Activated T-cell treated with anti-CD3 and anti-CD28 coated beads for 24 hours (primary cell): ENCODE results near the gene NRXN3.

Source experiments
- DNase-seq: peaks from one replicate; pipeline ENCODE4 v3.0.0-alpha.2; 2020; ENCODE audit warnings: low read depth

Gene NRXN3

GRCh38 chr14:79354336-79354735 is 1184.2 kb downstream of the NRXN3 start:
- no peak for DNase-seq

- no peak for DNase-seq
These were observed 1185.9 kb downstream of the NRXN3 start for GRCh38 chr14:79356040-79356439.

- DNase-seq, result no peak
These were observed 1187.1 kb downstream of the NRXN3 start for GRCh38 chr14:79357307-79357706.

DNA sequence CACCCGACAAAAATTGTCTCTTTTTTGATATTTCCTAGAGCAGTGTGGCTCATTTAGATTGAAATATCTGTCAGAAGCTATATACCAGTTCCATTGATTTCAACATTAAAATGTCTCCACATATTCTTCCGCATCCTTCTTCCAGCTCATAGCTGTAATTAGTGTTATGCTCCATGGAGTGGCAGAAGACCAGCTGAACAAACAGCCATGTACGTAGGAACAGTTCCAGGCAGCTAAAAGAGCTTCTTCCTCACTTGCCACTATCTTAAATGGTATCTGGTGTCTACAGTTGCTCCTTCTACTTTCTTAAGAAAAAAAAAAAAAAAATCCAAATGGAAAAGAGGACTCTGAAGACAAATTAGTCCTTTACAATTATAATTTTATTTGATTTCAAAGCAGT is 1193.1 kb downstream of the NRXN3 start:
- DNase-seq, result no peak

- no peak for DNase-seq
These were observed 1199.5 kb downstream of the NRXN3 start for GRCh38 chr14:79369359-79370332.

GRCh38 chr14:79370969-79371368 is 1200.8 kb downstream of the NRXN3 start:
- DNase-seq, result no peak

GRCh38 chr14:79373451-79373850 is 1203.3 kb downstream of the NRXN3 start:
- DNase-seq, result no peak

DNA sequence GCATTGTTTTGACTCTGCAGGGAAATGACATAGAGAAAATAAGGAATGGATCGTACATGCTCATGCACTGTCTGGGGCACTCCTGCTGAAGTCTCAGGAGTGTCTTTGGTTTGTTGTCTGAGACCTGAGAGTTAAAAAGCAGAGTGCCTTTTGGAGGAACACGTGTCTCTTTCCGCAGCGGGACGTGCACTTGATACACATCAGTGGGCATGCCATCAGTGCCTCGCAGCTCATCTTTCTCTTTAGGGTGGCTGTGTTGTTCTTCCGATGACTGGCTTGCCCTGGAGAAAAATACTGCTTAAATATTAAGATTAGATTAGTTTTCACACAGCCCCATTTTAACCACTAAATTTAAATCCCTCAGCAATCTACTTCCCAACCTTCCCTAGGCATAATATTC is 1205.2 kb downstream of the NRXN3 start:
- DNase-seq, result no peak

- DNase-seq, result no peak
These were observed 1206.4 kb downstream of the NRXN3 start for GRCh38 chr14:79376557-79376956.

GRCh38 chr14:79378020-79378419 is 1207.8 kb downstream of the NRXN3 start:
- no peak for DNase-seq

DNA sequence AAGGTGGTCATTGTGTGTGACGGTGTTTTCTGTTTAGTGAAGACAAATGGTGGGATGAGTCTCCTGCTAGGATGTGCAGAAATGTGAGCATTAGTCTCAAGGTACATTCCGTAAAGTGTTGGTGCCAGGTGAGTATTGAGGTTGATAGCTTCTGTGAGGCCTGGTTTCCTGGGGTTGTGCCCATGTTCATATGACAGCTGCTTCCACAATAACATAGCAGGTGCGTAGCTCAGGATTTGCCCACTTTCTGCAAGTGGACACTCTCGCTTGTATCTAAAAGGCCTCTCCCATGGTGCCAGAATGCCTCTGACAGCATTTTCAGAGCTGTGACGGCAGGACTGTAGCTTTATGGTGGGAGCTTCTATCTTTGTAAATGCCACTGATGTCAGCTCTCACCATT is 1209.1 kb downstream of the NRXN3 start:
- no peak for DNase-seq

DNA sequence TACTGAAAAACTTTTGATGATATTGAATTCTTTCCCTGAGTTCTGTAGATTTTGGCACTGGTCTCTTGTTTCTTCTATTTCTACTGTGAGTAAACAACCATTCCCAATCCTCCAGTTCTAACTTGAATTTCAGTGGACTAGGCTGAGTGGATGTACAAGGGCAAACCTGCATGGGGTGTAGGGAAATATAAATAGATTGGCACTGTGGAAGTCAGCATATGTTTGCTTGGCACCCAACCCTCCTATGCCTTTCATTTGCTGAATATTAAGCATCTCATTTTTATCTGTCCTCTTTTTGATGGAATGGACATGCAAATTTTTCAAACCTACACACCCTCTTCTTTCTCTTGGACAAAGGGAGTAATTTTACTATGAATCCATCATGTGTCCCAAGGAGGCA is 1212.9 kb downstream of the NRXN3 start:
- no peak for DNase-seq

DNA sequence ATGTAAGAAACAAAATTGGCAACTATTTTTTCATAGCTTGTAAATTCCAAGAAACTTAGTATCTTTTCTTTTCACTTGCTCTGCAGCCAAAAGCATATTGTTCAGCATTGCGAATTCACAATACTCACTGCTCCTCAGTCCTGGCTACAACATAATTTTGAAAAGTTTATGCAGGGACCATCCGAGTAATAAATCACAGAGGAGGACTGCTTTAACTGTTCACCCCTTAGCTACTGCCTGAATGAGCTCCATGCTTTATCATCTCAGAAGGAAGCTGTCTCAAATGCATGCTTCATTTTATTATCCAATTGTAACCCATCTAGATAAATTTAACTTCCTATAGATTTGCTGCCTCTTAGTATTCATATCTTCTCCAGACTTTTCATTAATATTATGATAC is 1213.3 kb downstream of the NRXN3 start:
- no peak for DNase-seq

DNA sequence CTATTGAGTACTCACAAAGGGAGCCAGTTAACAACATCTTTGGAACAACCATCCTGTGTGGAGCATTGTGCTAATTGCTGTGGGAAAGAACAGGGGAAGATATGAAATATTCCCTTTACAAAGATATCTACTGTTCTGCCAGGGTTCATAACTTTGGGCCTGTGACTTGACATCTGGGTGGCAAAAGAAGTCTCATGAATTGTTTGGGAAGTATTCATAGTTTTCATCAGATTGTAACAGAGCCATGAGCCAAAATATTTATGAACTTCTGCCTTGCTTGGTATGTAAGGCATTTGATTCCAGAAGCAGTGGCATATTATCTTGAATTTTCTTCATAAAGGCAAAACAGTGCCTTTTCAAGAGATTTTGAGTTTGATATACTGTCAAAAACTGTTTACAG is 1224.9 kb downstream of the NRXN3 start:
- DNase-seq, result no peak

- DNase-seq, result no peak
These were observed 1234.8 kb downstream of the NRXN3 start for GRCh38 chr14:79404874-79405511.

DNA sequence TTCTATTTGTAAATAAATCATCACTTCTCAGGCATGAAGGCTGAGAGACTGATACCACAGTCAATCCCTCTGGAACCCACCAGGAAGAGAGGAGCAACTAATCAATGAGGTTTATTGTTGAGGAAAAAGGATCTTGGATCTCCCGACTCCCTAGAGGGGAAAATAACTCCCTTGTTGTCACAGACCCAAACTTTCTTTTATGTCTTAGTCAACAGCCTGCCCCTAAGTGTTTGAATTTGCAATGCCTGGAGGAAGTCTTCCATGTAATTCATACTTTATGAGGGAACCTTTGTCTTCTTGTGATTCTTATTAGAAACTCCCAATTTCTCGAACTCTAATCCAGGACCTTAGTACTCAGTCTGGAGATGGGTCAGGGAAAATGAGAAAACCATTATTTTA is 1235.3 kb downstream of the NRXN3 start:
- no peak for DNase-seq

- no peak for DNase-seq
These were observed 1237.4 kb downstream of the NRXN3 start for GRCh38 chr14:79407572-79407971.

- DNase-seq, result no peak
These were observed 1238.5 kb downstream of the NRXN3 start for GRCh38 chr14:79408696-79409095.

DNA sequence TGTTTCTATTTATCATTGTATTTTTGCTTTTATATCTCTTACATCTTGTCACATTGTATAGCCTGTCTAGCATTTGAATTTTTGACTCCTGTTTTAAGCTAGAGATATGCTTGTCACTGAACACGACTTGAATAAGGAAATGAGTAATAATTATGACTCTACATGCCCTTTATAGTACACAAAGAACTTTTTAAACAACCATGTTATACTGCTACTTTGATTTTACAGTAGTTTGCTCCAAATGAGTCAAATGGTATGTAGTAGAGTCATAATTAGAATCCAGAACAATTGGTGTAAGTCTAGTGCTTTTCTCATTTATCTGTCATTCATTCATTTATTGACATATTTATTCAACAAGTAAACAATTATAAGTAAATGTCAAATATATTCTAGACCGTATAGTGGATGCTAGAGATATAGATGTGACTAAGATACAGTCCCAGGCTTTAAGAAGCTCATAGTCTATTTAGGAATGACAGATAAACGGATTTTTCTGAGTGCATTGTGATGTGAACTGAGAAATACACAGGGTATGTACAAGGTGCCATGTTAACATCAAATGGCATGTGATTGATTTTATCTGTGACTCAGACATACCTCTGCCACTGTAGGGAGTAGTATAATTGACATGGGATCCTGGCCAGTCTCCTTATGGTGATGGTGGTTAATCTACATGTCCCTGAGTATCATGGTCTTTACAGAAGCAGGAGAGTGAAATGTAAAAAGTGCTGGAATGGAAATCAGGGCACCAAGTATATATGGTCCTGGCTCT is 1241.4 kb downstream of the NRXN3 start:
- DNase-seq, result no peak

DNA sequence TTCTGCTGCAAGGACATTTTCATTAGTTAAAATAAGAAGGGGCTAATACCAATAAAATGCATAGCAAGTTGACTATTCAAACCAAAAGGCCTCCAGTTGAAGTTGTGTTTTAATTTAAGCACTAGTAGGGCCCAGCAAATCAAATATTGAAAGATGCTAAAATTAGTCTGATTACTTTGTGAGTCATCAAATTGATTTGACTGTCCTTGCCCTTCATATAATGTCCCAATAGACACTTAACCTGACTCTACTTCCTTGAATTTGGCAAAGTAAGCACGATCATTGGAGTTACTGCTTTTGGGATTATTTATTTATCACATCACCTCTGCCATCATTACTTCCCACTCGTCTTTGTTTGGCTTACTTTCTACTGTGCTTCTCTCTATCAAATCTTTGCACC is 1242.6 kb downstream of the NRXN3 start:
- DNase-seq, result no peak

- DNase-seq, result no peak
These were observed 1243.7 kb downstream of the NRXN3 start for GRCh38 chr14:79413734-79414428.

GRCh38 chr14:79415726-79416125 is 1245.6 kb downstream of the NRXN3 start:
- DNase-seq, result no peak
